OCI-LY7 (cell line): ENCODE data around the gene ZNF576. TPM values are rescaled to one million over a fixed set of nuclear protein-coding genes. Genes with fewer than 3 reads are reported as not detected.

Experiments
- BruUV-seq: library from RNA; stranded (reverse); fragments of 400-500 nt; replicated peaks from 2 replicates; lab custom pipeline; 2021; lab: Mats Ljungman, UMichigan
- CTCF ChIA-PET: fragments of 300-600 bp; sonication (Branson Sonifier 250); formaldehyde crosslinking; loops from one replicate; lab custom pipeline; 2022; ENCODE audit warnings: antibody characterized with exemption; ENCODE audit not compliant: unreplicated experiment; lab: Charles Lee
- POLR2A ChIA-PET: fragments of 300-600 bp; sonication (Branson Sonifier 250); formaldehyde crosslinking; loops from one replicate; lab custom pipeline; 2022; ENCODE audit warnings: antibody characterized with exemption; lab: Charles Lee
- DNase-seq: peaks from one replicate; pipeline ENCODE4 v3.0.0-alpha.2; 2015; ENCODE audit warnings: low spot score
- H2AFZ ChIP-seq: fragments of 200-600 bp; sonication (generic), shearing (Covaris generic); 2 replicates; pipeline ENCODE4 v1.6.1; 2014; ENCODE audit warnings: mild to moderate bottlenecking, antibody characterized with exemption, low read length, moderate library complexity
- H3K27ac ChIP-seq: fragments of 200-600 bp; sonication (generic); 2 replicates; pipeline ENCODE4 v1.5.1; 2014; ENCODE audit warnings: mixed run types, low read depth, mild to moderate bottlenecking, moderate library complexity, low read length, inconsistent platforms; ENCODE audit not compliant: poor library complexity, severe bottlenecking
- H3K36me3 ChIP-seq: fragments of 200-600 bp; sonication (generic); 2 replicates; pipeline ENCODE4 v1.6.1; 2014; ENCODE audit warnings: mild to moderate bottlenecking, antibody characterized with exemption, low read length, moderate library complexity, mixed read lengths; ENCODE audit not compliant: insufficient read depth
- H3K4me1 ChIP-seq: fragments of 200-600 bp; sonication (generic); 2 replicates; pipeline ENCODE4 v1.5.1; 2014; ENCODE audit warnings: mild to moderate bottlenecking, low read length; ENCODE audit not compliant: insufficient read depth, poor library complexity, severe bottlenecking
- H3K4me2 ChIP-seq: fragments of 200-600 bp; sonication (generic); 2 replicates; pipeline ENCODE4 v1.6.1; 2014; ENCODE audit warnings: mild to moderate bottlenecking, low read length
- H3K4me3 ChIP-seq: fragments of 200-600 bp; sonication (generic); 2 replicates; pipeline ENCODE4 v1.5.1; 2014; ENCODE audit warnings: mild to moderate bottlenecking, low read depth, low read length; ENCODE audit not compliant: poor library complexity, severe bottlenecking
- H3K79me2 ChIP-seq: fragments of 200-600 bp; sonication (generic); 2 replicates; pipeline ENCODE4 v1.6.1; 2016; ENCODE audit warnings: low read depth, mild to moderate bottlenecking, low read length, moderate library complexity, mixed read lengths; ENCODE audit not compliant: insufficient read depth
- H3K9me2 ChIP-seq: fragments of 200-600 bp; sonication (generic); 2 replicates; pipeline ENCODE4 v1.6.1; 2016; ENCODE audit warnings: mild to moderate bottlenecking, low read length, mixed read lengths; ENCODE audit not compliant: insufficient read depth
- H3K9me3 ChIP-seq: fragments of 200-600 bp; sonication (generic); 2 replicates; pipeline ENCODE4 v1.6.1; 2014; ENCODE audit warnings: mild to moderate bottlenecking, mixed run types, low read length, mixed read lengths
- H4K20me1 ChIP-seq: fragments of 200-600 bp; sonication (generic); 2 replicates; pipeline ENCODE4 v1.6.1; 2014; ENCODE audit warnings: mild to moderate bottlenecking, antibody characterized with exemption, low read length, moderate library complexity, mixed read lengths; ENCODE audit not compliant: insufficient read depth
- EZH2phosphoT487 ChIP-seq: fragments of 200-600 bp; sonication (generic); IDR thresholded peaks from 2 replicates; pipeline ENCODE4 v1.6.1; 2018; ENCODE audit warnings: low read depth, borderline replicate concordance, mild to moderate bottlenecking, mixed run types, antibody characterized with exemption, low read length, moderate library complexity, mixed read lengths
- intact Hi-C: fragments of 100-400 bp; cut with micrococcal nuclease; formaldehyde crosslinking; loops from one replicate; pipeline ENCODE4 v1.10.0; 2022; ENCODE audit not compliant: unreplicated experiment
- total RNA-seq, 2 experiments: library from RNA; depleted of rRNA in 1 of 2; stranded (reverse); fragments of >200 nt in 1 of 2; shearing (Covaris generic) in 1 of 2; gene quantifications; 2 replicates each; pipeline ENCODE4 v1.2.3, GENCODE V29; 2014 to 2022
- TF ChIP-seq, protein P1 (sequence below): fragments of 200-600 bp; sonication (generic); conservative IDR thresholded peaks from 2 replicates; pipeline ENCODE4 v1.5.1; 2014; ENCODE audit warnings: mild to moderate bottlenecking, antibody characterized with exemption, low read length, moderate library complexity, mixed read lengths

ZNF576 gene
- total RNA-seq, 2 experiments from 2014 or later, result 17.8 to 20.2 TPM

DNA sequence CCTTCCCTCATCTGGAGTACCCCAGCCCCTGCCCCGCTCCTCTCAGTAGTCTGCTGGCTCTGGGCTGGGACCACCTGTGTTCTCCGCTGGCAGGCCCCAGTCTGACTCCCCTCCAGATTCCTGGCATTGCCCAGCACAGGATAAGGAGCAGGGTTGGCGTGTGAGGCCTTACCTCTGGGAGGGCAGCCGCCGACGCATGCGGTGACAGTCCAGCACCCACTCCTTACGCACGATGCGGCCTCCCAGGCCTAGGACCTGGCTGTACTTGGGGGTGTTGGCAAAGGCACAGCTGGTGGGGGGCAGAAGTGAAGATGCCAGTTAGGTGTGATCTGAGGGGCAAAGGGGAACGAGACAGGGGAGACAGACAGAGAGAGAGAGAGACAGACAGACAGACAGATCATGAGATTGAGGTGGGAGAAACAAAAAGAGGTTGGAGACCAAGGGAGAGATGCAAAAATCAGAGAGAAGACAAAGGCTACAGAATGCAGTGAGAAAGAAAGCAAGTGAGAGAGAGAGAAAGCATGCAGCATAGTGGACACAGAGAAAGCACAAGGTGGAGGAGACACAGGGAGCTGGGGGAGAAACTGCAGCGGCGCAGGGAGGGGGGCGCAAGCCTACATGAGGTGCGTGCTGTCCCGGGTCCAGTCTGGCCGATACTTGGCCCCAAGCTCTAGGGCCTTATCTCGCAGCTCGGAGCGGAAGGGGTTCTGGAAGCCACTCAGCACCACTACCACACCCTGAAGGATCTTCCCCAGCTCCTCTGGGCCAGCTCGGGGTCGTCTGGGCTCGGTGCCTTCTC, 44.8 kb upstream of the ZNF576 start:
- Histone ChIP-seq H3K4me3 (no peak overlapping the region), H3K4me1 (no peaks in the 10 kb centered on the region), H3K9me3 (no peaks in the 10 kb centered on the region), H3K79me2 (no peaks in the 10 kb centered on the region), H3K27ac (no peak overlapping the region), H3K36me3 (peaks cover 61% of the 10 kb centered on the region), H3K4me2 (no peak overlapping the region), H2AFZ (no peak overlapping the region), H3K9me2 (no peaks in the 10 kb centered on the region), H4K20me1 (no peaks in the 10 kb centered on the region)
- no peak for DNase-seq
- no TSS peak for BruUV-seq
- ChIA-PET CTCF (no interaction called here), POLR2A (no interaction called here)
- intact Hi-C loops, result no loop called here
- TF ChIP-seq, protein P1, sequence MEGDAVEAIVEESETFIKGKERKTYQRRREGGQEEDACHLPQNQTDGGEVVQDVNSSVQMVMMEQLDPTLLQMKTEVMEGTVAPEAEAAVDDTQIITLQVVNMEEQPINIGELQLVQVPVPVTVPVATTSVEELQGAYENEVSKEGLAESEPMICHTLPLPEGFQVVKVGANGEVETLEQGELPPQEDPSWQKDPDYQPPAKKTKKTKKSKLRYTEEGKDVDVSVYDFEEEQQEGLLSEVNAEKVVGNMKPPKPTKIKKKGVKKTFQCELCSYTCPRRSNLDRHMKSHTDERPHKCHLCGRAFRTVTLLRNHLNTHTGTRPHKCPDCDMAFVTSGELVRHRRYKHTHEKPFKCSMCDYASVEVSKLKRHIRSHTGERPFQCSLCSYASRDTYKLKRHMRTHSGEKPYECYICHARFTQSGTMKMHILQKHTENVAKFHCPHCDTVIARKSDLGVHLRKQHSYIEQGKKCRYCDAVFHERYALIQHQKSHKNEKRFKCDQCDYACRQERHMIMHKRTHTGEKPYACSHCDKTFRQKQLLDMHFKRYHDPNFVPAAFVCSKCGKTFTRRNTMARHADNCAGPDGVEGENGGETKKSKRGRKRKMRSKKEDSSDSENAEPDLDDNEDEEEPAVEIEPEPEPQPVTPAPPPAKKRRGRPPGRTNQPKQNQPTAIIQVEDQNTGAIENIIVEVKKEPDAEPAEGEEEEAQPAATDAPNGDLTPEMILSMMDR, result no peak
- no peak for TF ChIP-seq EZH2phosphoT487

DNA sequence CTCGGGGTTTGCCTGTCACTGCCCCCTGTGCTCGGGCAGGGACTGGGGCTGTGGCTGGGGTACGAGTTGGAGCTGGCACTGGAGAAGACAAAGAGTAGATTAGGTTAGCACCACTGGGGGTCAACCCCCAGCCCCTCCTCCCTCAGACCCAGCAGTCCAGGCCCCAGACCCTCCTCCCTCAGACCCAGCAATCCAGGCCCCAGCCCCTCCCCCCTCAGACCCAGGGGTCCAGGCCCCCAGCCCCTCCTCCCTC, 44.3 kb upstream of the ZNF576 start:
- no peaks in the 10 kb centered on the region for H4K20me1 ChIP-seq
- H3K27ac ChIP-seq, result no peak overlapping the region
- no TSS peak for BruUV-seq
- DNase-seq, result no peak
- POLR2A ChIA-PET, result interaction anchor here (0.6 kb wide), 1 partner anchor 628 kb away, joined by 5 read pairs; no protein-coding TSS in a partner anchor
- H3K79me2 ChIP-seq, result no peaks in the 10 kb centered on the region
- H3K9me3 ChIP-seq, result no peaks in the 10 kb centered on the region
- no peak overlapping the region for H3K4me3 ChIP-seq
- no peaks in the 10 kb centered on the region for H3K4me1 ChIP-seq
- H2AFZ ChIP-seq, result no peak overlapping the region
- no peak overlapping the region for H3K4me2 ChIP-seq
- CTCF ChIA-PET, result no interaction called here
- H3K9me2 ChIP-seq, result no peaks in the 10 kb centered on the region
- peaks cover 61% of the 10 kb centered on the region for H3K36me3 ChIP-seq
- intact Hi-C loops, result no loop called here
- TF ChIP-seq, protein P1, result no peak
- no peak for TF ChIP-seq EZH2phosphoT487

DNA sequence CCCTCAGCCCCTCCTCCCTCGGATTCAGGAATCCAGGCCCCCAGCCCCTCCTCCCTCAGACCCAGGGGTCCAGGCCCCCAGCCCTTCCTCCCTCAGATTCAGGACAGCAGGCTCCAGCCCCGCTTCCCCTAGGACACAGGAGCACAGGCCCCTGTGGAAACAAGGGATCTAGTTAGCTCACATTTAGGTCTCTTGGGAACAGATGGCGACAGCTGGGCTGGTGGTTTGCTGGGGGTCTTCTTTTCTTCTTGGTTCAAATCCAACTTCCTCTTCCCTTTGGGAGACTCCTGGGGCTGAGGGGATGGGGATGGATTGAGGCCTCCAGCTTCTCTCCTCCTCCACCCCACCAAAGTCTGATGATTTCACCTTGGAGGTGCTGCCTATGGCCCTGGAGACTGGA, 43.8 kb upstream of the ZNF576 start:
- no peaks in the 10 kb centered on the region for H3K9me2 ChIP-seq
- H3K4me2 ChIP-seq, result no peak overlapping the region
- H3K27ac ChIP-seq, result no peak overlapping the region
- CTCF ChIA-PET, result no interaction called here
- H4K20me1 ChIP-seq, result no peaks in the 10 kb centered on the region
- H3K36me3 ChIP-seq, result peaks cover 64% of the 10 kb centered on the region
- no peak overlapping the region for H3K4me3 ChIP-seq
- BruUV-seq, result no TSS peak
- no peaks in the 10 kb centered on the region for H3K9me3 ChIP-seq
- H3K79me2 ChIP-seq, result no peaks in the 10 kb centered on the region
- DNase-seq, result no peak
- TF ChIP-seq, protein P1, result no peak
- TF ChIP-seq EZH2phosphoT487, result no peak
- POLR2A ChIA-PET, result interaction anchor here (0.6 kb wide), 1 partner anchor 627 kb away, joined by 5 read pairs; no protein-coding TSS in a partner anchor
- no peak overlapping the region for H2AFZ ChIP-seq
- intact Hi-C loops, result no loop called here
- no peaks in the 10 kb centered on the region for H3K4me1 ChIP-seq
